Measurements from ENCODE around the gene TPR. TPM values are rescaled to one million over a fixed set of nuclear protein-coding genes. Genes with fewer than 3 reads are reported as not detected.

Gene TPR
- total and polyA plus RNA-seq, 8 donors, result 11.8 to 45.5 (median 29.5) TPM

DNA sequence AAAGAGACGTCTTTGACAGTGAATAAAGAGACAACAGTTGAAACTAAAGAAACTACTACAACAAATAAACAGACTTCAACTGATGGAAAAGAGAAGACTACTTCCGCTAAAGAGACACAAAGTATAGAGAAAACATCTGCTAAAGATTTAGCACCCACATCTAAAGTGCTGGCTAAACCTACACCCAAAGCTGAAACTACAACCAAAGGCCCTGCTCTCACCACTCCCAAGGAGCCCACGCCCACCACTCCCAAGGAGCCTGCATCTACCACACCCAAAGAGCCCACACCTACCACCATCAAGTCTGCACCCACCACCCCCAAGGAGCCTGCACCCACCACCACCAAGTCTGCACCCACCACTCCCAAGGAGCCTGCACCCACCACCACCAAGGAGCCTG lies 68.5 kb downstream of the TPR start:
- no peaks in the 10 kb centered on the region for H3K9me3 ChIP-seq
- H3K4me1 ChIP-seq, result no peaks in the 10 kb centered on the region
- H3K27me3 ChIP-seq, result no peaks in the 10 kb centered on the region
- 84 to 90% methylated on average over 3 of the region's 3 CpGs for WGBS, 2 donors
- H3K27ac ChIP-seq, result no peak overlapping the region
- FAIRE-seq (no peak), ATAC-seq (no peak), DNase-seq (no peak)
- intact Hi-C loops (cut with DNase I), result no loop called here
- H3K4me3 ChIP-seq, result no peak overlapping the region
- H3K36me3 ChIP-seq, result no peaks in the 10 kb centered on the region
- TF ChIP-seq, protein P1, sequence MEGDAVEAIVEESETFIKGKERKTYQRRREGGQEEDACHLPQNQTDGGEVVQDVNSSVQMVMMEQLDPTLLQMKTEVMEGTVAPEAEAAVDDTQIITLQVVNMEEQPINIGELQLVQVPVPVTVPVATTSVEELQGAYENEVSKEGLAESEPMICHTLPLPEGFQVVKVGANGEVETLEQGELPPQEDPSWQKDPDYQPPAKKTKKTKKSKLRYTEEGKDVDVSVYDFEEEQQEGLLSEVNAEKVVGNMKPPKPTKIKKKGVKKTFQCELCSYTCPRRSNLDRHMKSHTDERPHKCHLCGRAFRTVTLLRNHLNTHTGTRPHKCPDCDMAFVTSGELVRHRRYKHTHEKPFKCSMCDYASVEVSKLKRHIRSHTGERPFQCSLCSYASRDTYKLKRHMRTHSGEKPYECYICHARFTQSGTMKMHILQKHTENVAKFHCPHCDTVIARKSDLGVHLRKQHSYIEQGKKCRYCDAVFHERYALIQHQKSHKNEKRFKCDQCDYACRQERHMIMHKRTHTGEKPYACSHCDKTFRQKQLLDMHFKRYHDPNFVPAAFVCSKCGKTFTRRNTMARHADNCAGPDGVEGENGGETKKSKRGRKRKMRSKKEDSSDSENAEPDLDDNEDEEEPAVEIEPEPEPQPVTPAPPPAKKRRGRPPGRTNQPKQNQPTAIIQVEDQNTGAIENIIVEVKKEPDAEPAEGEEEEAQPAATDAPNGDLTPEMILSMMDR (IDR thresholded peaks at IDR 0.05), result no peak

DNA sequence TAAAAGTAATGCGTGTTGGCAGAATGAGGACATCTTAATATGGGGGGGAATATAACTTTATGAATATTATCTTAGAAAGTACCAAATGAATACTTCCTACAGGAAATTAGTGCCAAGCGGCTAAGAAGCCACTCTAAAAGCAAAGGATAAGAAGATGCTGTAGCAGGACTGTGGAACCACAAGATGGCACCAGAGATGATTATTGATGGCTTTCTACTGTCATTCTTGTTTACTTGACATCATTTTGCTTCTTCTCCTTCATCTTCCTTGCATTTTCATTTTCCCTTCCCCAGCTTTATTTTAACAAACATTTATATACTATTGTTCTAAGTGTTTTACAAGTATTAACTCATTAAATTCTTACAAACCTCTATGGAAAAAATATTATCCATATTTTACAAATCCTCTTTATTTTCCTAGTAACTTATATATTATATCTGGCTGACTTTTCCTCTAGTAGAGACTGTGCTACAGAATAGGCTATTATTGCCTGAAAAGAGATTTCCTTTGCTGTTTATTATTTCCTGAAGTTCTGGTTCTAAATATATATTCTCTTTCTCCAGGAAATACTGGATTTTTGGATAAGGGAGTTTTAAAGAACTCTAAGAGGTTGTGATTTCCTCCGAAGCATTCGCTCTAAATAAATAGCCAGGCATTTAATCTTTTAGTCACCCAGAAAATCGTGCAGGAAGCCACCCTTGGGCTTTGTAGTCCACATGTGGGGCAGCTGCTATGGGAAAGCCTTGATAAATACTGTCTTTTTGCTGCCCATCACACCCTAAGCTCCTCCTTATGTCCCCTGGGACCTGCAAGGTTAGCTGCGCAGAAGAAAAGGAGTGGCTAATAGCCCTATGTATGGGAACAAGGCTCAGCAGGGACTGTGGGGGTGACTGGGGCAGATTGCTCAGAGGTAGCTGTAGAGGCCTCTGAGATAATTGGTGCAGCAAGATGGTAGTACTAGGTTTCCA lies 69.8 kb downstream of the TPR start:
- Histone ChIP-seq H3K36me3 (no peaks in the 10 kb centered on the region), H3K27ac (no peak overlapping the region), H3K9me3 (no peaks in the 10 kb centered on the region), H3K4me1 (no peaks in the 10 kb centered on the region), H3K4me3 (no peak overlapping the region), H3K27me3 (no peaks in the 10 kb centered on the region)
- DNase-seq (no peak), ATAC-seq (no peak), FAIRE-seq (peak; percentile 13)
- TF ChIP-seq, protein P1 (IDR thresholded peaks at IDR 0.05), result no peak
- intact Hi-C loops (cut with DNase I), result no loop called here
- WGBS, 2 donors, result 57 to 58% methylated on average over 6 of the region's 6 CpGs

DNA sequence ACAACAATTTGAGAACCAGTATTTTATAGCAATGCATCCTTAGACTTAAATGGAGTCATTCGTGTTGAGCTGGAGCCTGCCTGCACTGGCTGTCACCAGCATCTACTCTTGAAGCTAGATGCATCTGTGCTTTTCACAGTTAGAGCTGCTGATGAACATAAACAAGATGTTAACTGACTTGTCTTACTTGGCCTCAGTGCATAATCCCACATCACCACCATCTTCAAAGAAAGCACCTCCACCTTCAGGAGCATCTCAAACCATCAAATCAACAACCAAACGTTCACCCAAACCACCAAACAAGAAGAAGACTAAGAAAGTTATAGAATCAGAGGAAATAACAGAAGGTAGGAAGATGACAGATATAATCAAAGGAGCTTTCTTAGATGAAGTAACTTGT lies 71.1 kb downstream of the TPR start:
- intact Hi-C loops (cut with DNase I), result no loop called here

DNA sequence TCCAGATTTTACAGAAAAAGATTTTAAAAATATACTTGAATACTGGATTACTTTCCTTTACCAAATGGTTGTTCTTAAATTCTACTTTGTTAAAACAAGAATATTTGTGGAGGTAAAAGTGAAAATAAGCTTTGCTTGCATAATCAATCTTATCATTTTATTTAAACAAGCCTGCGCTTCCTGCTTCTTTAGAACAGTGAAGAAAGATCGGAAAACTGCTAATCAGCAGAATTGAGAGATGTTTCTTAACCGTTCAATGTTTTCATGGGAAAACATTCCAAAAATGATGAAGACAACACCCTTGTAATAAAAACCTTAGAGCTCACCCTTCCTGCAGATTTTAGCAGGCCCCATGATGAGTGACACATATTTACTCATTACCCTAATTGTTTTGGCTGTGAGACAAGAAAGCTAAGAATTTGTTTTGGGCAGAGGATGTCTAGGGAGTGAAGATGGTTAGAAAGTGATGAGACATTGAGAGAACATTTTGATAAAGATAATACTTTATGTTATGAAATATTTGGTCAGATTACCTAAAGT lies 72.6 kb downstream of the TPR start:
- no peaks in the 10 kb centered on the region for H3K36me3 ChIP-seq
- no peaks in the 10 kb centered on the region for H3K27me3 ChIP-seq
- DNase-seq, result no peak
- intact Hi-C loops (cut with DNase I), result no loop called here
- no peak overlapping the region for H3K27ac ChIP-seq
- H3K9me3 ChIP-seq, result no peaks in the 10 kb centered on the region
- TF ChIP-seq, protein P1 (IDR thresholded peaks at IDR 0.05), result no peak
- no peak overlapping the region for H3K4me3 ChIP-seq
- no peaks in the 10 kb centered on the region for H3K4me1 ChIP-seq
- no peak for FAIRE-seq
- 34 to 36% methylated on average over 3 of the region's 3 CpGs for WGBS, 2 donors
- ATAC-seq, result no peak

More for the DNA sequence above, 71.1 kb downstream of the TPR start:
- no peak overlapping the region for H3K27ac ChIP-seq
- H3K27me3 ChIP-seq, result no peaks in the 10 kb centered on the region
- ATAC-seq, result no peak
- no peaks in the 10 kb centered on the region for H3K9me3 ChIP-seq
- 54 to 69% methylated on average over 2 of the region's 2 CpGs for WGBS, 2 donors
- TF ChIP-seq, protein P1 (IDR thresholded peaks at IDR 0.05), result no peak
- H3K4me3 ChIP-seq, result no peak overlapping the region
- FAIRE-seq, result no peak
- no peaks in the 10 kb centered on the region for H3K4me1 ChIP-seq
- H3K36me3 ChIP-seq, result no peaks in the 10 kb centered on the region
- DNase-seq, result no peak

DNA sequence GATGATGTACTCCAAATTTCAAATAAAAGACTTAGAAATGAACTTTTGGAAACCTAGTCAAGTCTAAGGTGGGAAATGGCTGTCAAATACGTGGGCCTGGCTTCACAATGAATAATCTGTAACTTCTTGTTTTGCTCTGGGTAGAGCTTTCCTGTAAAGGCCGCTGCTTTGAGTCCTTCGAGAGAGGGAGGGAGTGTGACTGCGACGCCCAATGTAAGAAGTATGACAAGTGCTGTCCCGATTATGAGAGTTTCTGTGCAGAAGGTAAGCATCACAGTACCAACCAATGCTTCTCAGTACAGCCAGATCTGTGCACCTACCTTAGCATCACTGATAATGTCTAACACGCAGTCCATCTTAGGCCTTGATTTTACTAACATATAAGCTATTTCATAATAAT lies 73.6 kb downstream of the TPR start:
- Histone ChIP-seq H3K27ac (no peak overlapping the region), H3K9me3 (no peaks in the 10 kb centered on the region), H3K4me1 (no peaks in the 10 kb centered on the region), H3K4me3 (no peak overlapping the region), H3K27me3 (no peaks in the 10 kb centered on the region), H3K36me3 (no peaks in the 10 kb centered on the region)
- no peak for FAIRE-seq
- DNase-seq, result no peak
- TF ChIP-seq, protein P1 (IDR thresholded peaks at IDR 0.05), result no peak
- intact Hi-C loops (cut with DNase I), result no loop called here
- no peak for ATAC-seq
- WGBS, 2 donors, result 85 to 89% methylated on average over 7 of the region's 7 CpGs

All from pancreas (tissue), 10 donors.